Esophagus muscularis mucosa (tissue), 4 donors: ENCODE measurements around the gene NSD2.

Source experiments
- CTCF ChIP-seq, 3 experiments: fragments of 200-600 bp in 2 of 3; fragments of 450-650 bp in 1 of 3; sonication (generic) in 2 of 3; IDR thresholded peaks; one replicate each; pipeline ENCODE4 v1.5.1; 2017 to 2019; ENCODE audit warnings: antibody characterized with exemption in 3 of 3, mild to moderate bottlenecking in 2 of 3, moderate library complexity in 1 of 3
- EP300 ChIP-seq: sonication (generic); formaldehyde crosslinking; IDR thresholded peaks from one replicate; pipeline ENCODE4 v1.6.1; 2017; ENCODE audit warnings: antibody characterized with exemption
- POLR2A ChIP-seq: fragments of 450-650 bp; IDR thresholded peaks from one replicate; pipeline ENCODE4 v1.6.1; 2017; ENCODE audit warnings: antibody characterized with exemption, moderate library complexity, mild to moderate bottlenecking, low read depth
- POLR2AphosphoS5 ChIP-seq, 2 donors: sonication (generic); formaldehyde crosslinking; IDR thresholded peaks; one replicate each; pipeline ENCODE4 v1.6.1; 2017; ENCODE audit warnings: antibody characterized with exemption in 2 of 2

- no peak for TF ChIP-seq EP300
- no peak for TF ChIP-seq CTCF (IDR thresholded peaks at IDR 0.05)
- no peak for TF ChIP-seq POLR2AphosphoS5 (IDR thresholded peaks at IDR 0.05)
- no peak for TF ChIP-seq POLR2A
Measured at GRCh38 chr4:1882850-1883271, 11.7 kb downstream of the NSD2 start.
